NCI-H146 treated with DMSO at 0.1 percent for 48 hours (cell line): ENCODE measurements around the gene FOXP4.
A peak's percentile ranks its signal among the peaks of the same experiment; 100 is the strongest.

Experiments used
- DNase-seq: peaks from one replicate; lab custom pipeline; 2025; ENCODE audit not compliant: unreplicated experiment; lab: John Stamatoyannopoulos, UW

FOXP4 gene

DNA sequence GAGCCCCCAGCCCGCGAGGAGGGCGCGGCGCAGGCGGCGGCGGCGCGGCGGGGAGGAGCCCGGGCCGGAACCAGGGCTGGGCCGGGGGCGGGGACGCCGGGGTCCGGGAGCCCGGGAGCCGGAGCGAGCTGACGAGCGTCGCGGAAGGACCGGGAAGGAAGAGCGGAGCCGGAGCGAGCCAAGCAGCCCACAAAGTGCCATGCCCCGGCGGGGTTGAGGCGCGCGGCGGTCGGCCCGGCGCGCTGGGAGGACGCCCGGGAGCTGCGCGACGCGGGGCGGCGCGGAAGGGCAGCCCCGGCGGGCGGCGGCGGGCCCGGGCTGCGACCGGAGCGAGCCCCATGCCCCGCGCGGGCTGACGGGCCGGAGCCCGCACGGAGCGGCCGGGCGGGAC is 289 bp downstream of the FOXP4 start:
- peak; percentile 73 for DNase-seq

- DNase-seq, result no peak
Measured at GRCh38 chr6:41546866-41547798, 951 bp downstream of the FOXP4 start.

DNA sequence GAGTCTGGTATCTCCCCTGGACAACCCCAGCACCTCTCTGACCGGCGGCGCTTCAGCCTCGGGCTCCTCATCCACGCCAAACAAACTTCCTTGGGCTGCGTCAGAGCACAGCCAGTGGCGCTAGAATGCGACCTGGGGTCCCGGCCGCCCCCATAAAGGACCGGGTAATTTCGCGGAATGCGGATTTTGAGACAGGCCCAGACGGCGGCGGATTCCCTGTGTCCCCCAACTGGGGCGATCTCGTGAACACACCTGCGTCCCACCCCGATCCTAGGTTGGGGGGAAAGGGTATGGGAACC is 1.6 kb downstream of the FOXP4 start:
- DNase-seq, result no peak

DNA sequence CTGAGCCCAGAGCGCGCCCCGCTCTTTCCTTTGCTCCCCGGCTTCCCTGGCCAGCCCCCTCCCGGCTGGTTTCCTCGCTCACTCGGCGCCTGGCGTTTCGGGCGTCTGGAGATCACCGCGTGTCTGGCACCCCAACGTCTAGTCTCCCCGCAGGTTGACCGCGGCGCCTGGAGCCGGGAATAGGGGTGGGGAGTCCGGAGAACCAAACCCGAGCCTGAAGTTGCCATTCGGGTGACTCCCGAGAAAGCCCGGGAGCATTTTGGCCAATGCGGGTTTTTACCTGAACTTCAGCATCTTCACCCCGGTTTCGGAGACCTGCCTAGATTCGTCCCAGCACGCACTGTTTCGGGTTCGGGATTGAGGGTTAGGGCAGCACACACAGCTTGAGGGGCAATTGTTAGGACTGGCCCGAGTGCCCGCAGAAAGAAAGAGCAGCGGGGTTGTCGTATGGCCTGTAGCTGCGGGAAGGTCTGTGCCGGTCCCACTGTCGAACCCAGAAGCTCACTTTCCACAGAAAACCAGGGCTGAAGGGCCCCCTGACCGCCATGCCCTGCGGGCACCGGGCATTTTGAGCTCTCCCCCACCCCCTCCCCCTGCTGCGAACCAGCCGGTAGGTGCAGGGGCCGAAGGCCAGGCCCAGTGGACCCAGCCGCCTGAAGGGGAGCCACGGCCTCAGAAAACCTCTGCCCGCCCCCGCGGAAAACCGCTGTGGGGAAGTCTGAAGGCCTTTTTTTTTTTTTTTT is 2.1 kb downstream of the FOXP4 start:
- DNase-seq, result no peak

GRCh38 chr6:41548841-41549642 is 2.9 kb downstream of the FOXP4 start:
- DNase-seq, result no peak

GRCh38 chr6:41549673-41550072 is 3.5 kb downstream of the FOXP4 start:
- no peak for DNase-seq

DNA sequence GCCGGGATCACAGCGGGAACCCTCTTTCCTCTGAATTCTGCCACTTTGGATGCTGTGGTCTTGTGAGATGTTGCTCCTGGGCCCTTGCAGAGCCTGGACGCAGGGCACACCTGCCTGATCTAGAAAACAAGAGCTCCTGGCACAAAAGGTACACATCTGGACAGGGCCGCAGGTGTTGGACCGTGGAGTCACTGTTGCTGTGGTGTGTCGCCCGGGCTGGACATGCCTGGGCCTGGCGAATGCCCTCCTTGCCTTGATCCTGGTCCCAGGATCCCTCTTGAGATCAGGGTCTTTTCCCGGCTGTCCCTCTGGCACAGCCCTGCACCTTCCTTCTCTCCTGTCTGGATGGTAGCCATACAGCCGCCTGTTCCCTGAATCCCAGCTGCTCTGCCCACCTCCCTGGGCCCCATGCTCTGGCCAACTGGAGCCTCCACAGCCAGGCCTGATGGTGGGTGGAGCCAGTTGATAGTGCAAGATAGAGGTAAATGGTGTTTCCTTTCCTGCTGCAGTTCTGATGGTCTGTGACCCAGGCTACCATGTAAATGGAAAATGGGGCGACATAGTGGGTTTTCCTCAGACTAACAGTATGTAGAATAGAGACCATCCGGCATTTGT is 5.0 kb downstream of the FOXP4 start:
- no peak for DNase-seq

DNA sequence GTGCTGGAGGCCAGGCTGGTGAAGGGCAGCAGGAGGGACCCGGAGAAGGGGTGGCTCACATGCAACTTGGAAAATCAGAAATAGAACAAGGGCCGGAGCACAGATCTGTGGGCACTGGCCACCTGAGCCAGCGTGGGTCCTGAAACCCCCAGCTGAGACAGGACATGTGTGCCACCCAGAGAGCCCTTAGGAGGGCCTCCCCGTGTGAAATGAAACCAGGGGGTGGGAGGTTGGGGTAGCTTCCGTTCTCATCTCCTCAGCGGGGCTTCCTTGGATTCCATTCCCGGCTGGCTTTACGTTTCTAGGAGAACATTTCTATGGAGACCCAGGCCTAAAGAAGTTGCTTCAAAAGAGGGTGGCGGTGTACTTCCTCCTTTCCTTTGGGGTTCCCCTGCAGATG is 5.7 kb downstream of the FOXP4 start:
- no peak for DNase-seq

- no peak for DNase-seq
Measured at GRCh38 chr6:41552723-41553122, 6.5 kb downstream of the FOXP4 start.

GRCh38 chr6:41553405-41553999 is 7.3 kb downstream of the FOXP4 start:
- DNase-seq, result no peak

DNA sequence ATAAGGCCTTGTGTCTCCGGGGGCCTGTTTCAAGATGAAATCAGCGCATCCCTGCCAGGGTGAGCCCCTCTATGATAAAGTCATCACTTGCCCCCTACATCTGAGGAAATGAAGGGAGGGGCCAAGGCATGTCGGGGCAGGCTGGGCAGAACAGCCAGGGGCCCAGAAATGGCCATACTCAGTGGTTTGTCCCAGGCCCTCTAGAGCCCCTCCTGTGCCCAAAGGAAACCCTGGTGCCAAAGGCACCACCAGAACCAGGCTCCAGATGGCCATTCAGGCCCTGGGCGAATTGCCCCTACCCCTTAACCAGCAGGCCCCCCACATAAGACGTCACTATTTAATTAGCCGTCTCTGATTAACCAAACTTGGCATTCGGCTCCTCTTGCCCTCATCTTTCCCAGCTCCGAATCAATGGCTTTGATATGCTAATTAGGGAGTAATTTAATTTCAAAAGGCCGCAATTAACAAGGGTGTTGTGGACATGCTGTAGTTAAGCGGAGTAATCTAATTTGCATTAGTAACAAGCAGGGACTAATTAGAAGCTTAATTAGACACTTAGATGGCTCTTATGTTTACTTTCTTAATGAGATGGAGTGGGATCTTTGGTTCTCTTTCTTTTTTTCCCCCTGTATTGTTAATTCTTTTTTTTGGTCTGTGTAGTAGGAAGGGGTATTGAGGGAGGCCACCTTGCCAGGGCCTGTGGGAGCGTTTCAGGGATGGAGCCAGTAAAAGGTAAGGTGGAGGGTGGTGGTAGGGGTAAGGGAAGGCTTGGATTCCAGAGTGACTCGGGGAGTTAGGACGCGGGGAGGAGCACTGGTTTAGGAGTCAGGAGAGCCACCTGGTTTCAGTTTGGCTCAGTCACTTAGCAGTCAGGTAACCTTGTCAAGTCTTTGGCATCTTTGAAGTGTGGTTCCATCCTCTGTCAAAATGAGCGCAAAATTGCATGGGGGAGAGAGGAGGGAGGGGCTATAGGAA is 9.4 kb downstream of the FOXP4 start:
- DNase-seq, result no peak

DNA sequence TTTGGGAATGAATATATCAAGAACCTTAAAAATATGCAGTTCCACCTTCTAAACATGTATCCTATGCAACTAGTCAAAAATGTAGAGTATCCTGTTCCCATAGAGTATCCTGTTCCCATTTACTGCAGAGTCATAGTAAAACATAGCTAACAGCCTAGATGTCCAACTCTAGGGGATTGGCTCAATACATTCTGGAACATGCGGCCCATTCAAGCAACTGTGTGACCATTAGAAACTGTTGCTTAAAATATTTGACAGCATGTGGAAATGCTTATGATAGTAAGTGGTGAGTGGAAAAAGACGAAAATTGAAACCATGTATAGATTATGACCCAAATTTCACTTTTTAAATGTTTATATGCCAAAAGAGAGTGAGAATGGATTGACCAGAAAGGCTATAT is 11.2 kb downstream of the FOXP4 start:
- DNase-seq, result no peak

- no peak for DNase-seq
Measured at GRCh38 chr6:41558033-41558807, 12.0 kb downstream of the FOXP4 start.

GRCh38 chr6:41559655-41560427 is 13.7 kb downstream of the FOXP4 start:
- DNase-seq, result no peak

GRCh38 chr6:41560431-41561192 is 14.4 kb downstream of the FOXP4 start:
- peak; percentile 27 for DNase-seq

DNA sequence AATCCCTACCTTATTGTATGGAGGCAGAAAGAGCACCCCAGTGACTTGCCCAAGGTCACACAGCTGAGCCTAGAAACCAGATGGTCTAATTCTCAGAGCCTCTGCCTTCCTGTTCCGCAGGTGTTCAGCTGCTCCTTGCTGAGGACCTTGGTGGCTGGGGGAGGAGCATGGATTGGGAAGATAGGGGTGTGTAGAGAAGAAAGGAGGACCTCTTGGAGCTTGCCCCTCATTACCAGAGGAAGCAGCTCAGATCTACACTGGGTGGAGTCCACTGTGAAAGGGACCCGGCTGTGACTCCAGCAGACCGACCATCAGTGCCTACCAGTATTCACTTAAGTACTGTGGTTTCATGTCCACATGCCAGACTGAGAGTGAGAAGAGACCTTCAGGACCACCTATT is 15.2 kb downstream of the FOXP4 start:
- DNase-seq, result no peak
